ENCODE results near the gene MRGPRE.

The MRGPRE gene

GRCh38 chr11:3196161-3197043, 35.8 kb downstream of the MRGPRE start:
- no peak for FAIRE-seq

DNA sequence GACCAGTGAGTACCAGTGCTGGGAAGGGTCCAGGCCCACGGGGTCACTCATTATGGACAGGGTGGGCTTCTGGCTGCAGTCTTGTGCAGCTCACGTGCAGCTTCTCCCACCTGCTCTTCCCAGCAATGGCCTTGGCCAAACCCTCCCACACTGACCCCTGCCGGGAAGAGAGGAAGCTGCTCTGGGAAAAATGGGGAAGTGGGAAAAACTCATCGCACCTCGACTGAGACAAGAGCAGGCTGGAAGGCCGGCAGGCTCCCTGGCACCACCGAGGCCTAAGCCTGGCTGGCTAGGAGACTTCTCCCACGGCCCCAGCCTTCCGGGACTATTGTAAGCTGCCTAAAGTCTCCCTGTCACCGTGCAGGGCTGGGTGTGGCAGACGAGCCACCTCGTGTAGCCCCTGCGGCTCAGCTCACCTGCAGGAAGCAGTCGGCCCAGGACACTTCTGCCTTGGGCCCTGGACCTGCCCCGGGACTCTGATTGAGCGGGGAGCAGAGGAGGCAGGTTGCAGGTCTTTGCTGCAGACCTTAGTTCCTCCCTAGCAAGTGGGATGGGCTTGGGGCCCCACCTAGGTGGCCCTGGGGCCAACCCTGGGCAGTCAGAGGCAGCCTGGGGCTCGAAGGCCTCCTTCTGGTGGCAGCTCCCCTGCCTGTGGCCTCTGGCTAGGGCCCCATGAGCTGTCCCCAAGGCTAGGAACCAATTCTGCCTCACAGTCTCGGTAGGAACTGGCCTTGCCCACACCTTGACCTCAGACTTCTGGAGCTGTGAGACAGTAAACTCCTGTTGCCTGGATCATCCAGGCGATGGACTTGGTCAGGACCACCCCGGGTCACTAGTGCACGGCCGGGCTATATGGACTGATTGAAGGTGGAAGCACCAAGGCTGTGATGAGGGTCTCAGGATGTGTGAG, 36.7 kb downstream of the MRGPRE start:
- FAIRE-seq = no peak

GRCh38 chr11:3194016-3194816, 38.0 kb downstream of the MRGPRE start:
- no peak for FAIRE-seq

GRCh38 chr11:3193373-3194015, 38.7 kb downstream of the MRGPRE start:
- FAIRE-seq = no peak

DNA sequence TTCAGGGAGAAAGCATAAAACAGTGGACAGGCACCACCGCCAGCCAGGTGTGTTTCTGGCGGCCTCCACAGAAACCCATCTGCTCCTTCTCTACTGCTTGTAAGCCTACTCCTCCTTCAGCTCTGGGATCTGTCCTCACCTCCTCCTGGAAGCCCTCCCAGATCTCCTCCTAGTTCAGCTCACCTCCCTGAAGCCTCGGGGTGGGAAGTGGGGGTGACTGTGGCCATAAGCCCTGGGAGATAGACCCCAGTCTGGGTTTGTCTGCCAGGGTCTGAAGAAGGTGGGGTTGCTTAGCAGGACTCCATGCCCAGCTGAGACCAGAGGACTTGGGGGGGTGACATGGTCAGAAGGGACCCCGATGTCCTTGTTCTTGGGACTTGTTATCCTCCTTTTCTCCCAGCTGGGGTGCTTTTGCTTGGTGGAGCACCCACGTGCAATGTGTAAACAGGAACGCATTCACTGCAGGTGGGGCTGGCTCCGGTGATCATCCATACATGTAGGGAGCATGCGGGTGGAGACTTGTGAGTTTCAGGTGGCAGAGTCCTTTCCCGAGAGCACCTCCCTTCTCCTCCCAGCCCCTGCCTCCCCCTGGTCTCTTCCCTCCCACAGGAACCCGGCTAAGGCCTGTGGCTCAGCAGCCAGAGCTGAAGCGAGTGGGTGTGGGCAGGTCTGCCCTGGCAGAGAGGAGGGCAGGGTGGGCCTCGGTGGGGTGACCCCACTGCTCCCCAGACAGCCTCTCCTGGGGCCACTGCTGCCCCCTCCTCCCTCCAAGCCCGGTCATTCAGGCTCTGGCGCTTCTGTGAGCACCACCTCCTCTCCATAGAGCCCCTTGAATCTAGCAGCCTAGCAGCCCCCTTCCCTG, 39.5 kb downstream of the MRGPRE start:
- FAIRE-seq = no peak

- FAIRE-seq = no peak
Measured at GRCh38 chr11:3191586-3192324, 40.5 kb downstream of the MRGPRE start.

DNA sequence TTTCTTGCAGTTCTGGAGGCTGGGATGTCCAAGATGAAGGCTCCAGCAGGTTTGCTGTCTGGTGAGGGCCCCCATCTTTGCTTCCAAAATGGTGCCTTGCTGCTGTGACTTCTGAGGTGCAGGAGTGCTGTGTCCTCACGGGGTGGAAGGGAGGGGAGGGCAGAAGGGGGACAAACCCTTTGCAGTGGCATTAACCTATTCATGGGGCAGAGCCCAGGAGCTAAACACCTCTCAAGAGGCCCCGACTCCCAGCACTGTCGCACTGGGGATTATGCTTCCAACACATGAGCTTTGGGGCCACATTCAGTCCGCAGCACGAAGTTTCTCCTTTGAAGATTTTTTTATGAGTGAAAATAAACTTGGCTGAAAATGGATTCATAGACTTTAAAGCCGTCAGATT, 41.6 kb downstream of the MRGPRE start:
- FAIRE-seq = no peak

GRCh38 chr11:3189886-3190583, 42.2 kb downstream of the MRGPRE start:
- no peak for FAIRE-seq

GRCh38 chr11:3189196-3189843, 42.9 kb downstream of the MRGPRE start:
- FAIRE-seq = no peak

DNA sequence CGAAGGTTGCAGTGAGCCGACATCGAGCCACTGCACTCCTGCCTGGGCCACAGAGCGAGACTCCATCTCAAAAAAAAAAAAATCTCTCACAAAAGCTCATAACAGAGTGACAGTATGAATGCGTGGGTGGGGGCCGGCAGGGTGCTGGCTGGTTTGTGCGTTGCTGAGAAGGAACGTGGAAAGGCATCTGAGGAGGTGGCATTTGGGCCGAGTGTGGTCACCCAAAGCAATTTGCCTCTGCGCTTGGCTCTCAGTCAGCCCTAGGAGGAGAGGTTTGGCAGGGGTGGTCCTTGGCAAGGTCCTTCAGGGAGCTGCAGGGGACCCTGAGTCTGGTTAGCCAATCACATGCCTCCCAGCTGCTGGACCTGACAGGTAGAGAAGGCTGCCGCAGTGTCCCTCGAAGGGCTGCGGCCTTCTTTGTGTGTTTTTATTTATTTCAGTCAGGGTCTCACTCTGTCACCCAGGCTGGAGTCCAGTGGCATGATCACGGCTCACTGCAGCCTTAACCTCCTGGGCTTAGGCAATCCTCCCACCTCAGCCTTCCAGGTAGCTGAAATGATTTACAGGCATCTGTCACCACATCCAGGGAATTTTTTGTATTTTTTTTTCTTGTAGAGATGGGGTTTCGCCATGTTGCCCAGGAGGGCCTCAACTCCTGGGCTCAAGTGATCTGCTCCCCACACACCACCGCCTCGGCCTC, 43.6 kb downstream of the MRGPRE start:
- FAIRE-seq = no peak

GRCh38 chr11:3186166-3186953, 45.9 kb downstream of the MRGPRE start:
- FAIRE-seq = no peak

- FAIRE-seq = no peak
Measured at GRCh38 chr11:3184732-3185347, 47.4 kb downstream of the MRGPRE start.

DNA sequence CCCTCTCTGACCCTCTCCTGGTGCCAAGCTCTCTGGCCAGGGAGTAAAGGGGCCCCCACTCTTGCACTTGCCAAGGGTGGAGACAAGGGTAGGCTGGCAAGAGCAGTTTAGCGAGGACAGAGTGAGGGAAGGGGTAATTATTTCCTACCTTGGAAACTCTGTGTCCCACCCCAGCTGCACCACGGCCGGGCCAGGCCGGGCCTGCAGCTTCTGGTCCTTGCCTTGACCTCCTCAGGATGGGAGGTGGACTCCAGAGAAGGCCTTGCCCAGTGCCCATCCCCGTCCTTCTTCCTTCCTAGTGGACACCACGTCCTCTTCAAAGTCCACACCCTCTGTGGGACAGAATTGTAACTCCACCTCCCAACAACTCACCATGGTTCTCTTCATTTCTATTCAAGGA, 48.7 kb downstream of the MRGPRE start:
- FAIRE-seq = no peak

- FAIRE-seq = no peak
Measured at GRCh38 chr11:3182462-3182852, 49.8 kb downstream of the MRGPRE start.

- no peak for FAIRE-seq
Measured at GRCh38 chr11:3181725-3182461, 50.3 kb downstream of the MRGPRE start.

- no peak for FAIRE-seq
Measured at GRCh38 chr11:3180869-3181268, 51.3 kb downstream of the MRGPRE start.

- FAIRE-seq = no peak
Measured at GRCh38 chr11:3178349-3178748, 53.9 kb downstream of the MRGPRE start.
